BLaER1 treated with 17β-estradiol and CSF1 and Interleukin-3, amounts not matched to agents 10 nM and 100 nM (cell line): ENCODE data around the gene ZNF337.
"Not testable (repeated sequence)": the region's sequence is repeated elsewhere in the genome, so short reads cannot be mapped to it uniquely, and the experiment has no call there.

ENCODE experiments used
- H3K27ac ChIP-seq, 11 experiments: shearing (Covaris generic); formaldehyde crosslinking; 2 replicates each; pipeline ENCODE4 v1.8.1; 2022
- H3K27me3 ChIP-seq, 11 experiments: shearing (Covaris generic); formaldehyde crosslinking; 2 replicates each; pipeline ENCODE4 v1.8.1; 2022
- H3K36me3 ChIP-seq, 11 experiments: shearing (Covaris generic); formaldehyde crosslinking; 2 replicates each; pipeline ENCODE4 v1.8.1; 2022
- H3K4me1 ChIP-seq, 10 experiments: shearing (Covaris generic); formaldehyde crosslinking; 2 replicates each; pipeline ENCODE4 v1.8.1; 2022
- H3K4me2 ChIP-seq, 11 experiments: shearing (Covaris generic); formaldehyde crosslinking; 2 replicates each; pipeline ENCODE4 v1.8.1; 2022
- H3K4me3 ChIP-seq, 10 experiments: shearing (Covaris generic); formaldehyde crosslinking; 2 replicates each; pipeline ENCODE4 v1.8.1; 2022
- H3K9ac ChIP-seq, 11 experiments: shearing (Covaris generic); formaldehyde crosslinking; 2 replicates each; pipeline ENCODE4 v1.8.1; 2022
- H3K9me3 ChIP-seq, 11 experiments: shearing (Covaris generic); formaldehyde crosslinking; replicated peaks in 1 of 11; 2 replicates each; pipeline ENCODE4 v1.8.1; 2022
- H4K20me1 ChIP-seq, 11 experiments: shearing (Covaris generic); formaldehyde crosslinking; 2 replicates each; pipeline ENCODE4 v1.8.1; 2022
- Cebpa-rat ChIP-seq, 11 experiments: shearing (Covaris generic); IDR thresholded peaks; 2 replicates each; pipeline ENCODE4 v1.8.1; 2022

ZNF337 gene

DNA sequence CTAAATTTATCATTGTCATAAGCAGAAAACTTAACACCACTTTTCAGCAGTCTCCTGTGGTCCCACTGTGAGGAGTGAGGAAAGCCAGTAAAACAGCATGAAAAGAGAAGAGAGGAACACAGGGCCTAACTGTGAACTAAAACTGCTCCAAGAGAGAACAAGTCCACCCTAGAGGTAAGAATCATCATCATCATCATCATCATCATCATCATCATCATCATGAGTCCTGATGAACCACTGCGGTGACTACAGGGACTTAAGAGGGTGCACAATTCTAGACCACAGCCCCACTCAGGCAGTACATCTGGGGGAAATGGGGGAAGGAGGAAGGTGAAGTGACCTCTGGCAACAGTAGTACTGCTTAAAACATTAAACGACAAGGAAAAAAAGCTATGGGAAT is 13.6 kb downstream of the ZNF337 start:
- TF ChIP-seq Cebpa-rat (IDR thresholded peaks at IDR 0.05), result no peak
- peaks cover 0 to 17% (median 15%) of the 10 kb centered on the region in 11 experiments; a peak in 11 of 22 replicates for H4K20me1 ChIP-seq
- H3K9ac ChIP-seq, result no peak overlapping the region
- H3K4me3 ChIP-seq, result no peak overlapping the region
- peaks cover 0 to 5% (median 0%) of the 10 kb centered on the region in 11 experiments; a peak in 2 of 22 replicates for H3K9me3 ChIP-seq
- H3K4me2 ChIP-seq, result no peak overlapping the region
- H3K36me3 ChIP-seq, result peaks cover 31 to 72% (median 51%) of the 10 kb centered on the region in 11 experiments
- no peak overlapping the region for H3K27ac ChIP-seq
- peaks cover 5 to 33% (median 19%) of the 10 kb centered on the region in 10 experiments; a peak in 17 of 20 replicates for H3K4me1 ChIP-seq
- no peaks in the 10 kb centered on the region for H3K27me3 ChIP-seq

GRCh38 chr20:25676164-25676809 is 20.4 kb downstream of the ZNF337 start:
- H3K4me2 ChIP-seq, result no peak overlapping the region
- H3K36me3 ChIP-seq, result peaks cover 65 to 87% (median 83%) of the 10 kb centered on the region in 11 experiments
- H3K9ac ChIP-seq, result no peak overlapping the region
- H3K27me3 ChIP-seq, result no peaks in the 10 kb centered on the region
- TF ChIP-seq Cebpa-rat (IDR thresholded peaks at IDR 0.05), result no peak
- H4K20me1 ChIP-seq, result no peaks in the 10 kb centered on the region; a peak in 1 of 22 replicates
- H3K4me3 ChIP-seq, result no peak overlapping the region
- H3K9me3 ChIP-seq, result peaks cover 0 to 3% (median 0%) of the 10 kb centered on the region in 11 experiments; a peak in 1 of 22 replicates
- no peak overlapping the region for H3K27ac ChIP-seq
- H3K4me1 ChIP-seq, result peaks cover 0 to 12% (median 0%) of the 10 kb centered on the region in 10 experiments; a peak in 3 of 20 replicates

DNA sequence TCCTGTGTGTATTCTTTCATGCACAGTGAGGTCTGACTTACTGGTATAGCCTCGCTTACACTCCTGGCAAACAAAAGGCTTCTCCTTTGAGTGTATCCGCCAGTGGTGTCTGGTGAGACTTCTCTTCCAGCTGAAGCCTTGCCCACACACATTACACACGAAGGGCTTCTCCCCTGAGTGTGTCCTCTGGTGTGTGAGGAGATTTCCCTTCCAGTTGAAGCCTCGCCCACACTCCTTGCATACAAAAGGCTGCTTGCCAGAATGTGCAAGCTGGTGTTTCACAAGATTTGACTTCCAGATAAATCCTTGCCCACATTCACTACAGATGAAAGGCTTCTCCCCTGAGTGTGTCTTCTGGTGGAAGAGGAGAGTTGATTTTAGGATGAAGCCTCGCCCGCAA is 21.5 kb downstream of the ZNF337 start:
- Histone ChIP-seq H3K4me3 (no peak overlapping the region), H3K36me3 (peaks cover 57 to 79% (median 75%) of the 10 kb centered on the region in 11 experiments)

DNA sequence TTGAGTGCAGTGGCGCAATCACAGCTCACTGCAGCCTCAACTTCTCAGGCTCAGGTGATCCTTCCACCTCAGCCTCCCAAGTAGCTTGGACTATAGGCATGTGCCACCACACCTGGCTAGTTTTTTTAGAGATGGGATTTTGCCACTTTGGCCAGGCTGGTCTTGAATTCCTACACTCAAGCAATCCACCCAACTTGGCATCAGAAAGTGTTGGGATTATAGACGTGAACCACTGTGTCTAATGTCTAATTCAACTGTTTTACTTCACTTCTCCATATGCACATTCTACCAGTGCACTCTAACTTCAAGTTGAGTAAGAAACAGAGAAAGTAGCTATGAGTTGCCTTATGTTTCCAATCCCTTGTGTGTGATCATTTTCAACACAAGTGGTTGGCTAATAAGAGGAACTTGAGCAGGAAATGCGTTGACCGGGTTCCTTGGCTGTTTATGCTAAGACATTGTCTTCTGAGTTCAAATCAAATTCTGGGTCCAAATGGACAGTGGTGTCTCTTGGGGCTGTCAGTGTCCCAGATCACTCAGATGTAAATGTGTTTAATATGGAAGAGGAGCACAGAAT is 23.9 kb downstream of the ZNF337 start:
- Histone ChIP-seq H3K4me1 (peaks cover 0 to 12% (median 0%) of the 10 kb centered on the region in 10 experiments; a peak in 3 of 20 replicates), H4K20me1 (no peaks in the 10 kb centered on the region; a peak in 1 of 22 replicates), H3K36me3 (peaks cover 45 to 56% (median 53%) of the 10 kb centered on the region in 11 experiments), H3K9ac (no peak overlapping the region), H3K27me3 (no peaks in the 10 kb centered on the region), H3K27ac (no peak overlapping the region), H3K4me2 (peak overlapping the region in 4 of 11 experiments; percentile 3 to 24 (median 14); a peak in 4 of 22 replicates), H3K9me3 (no peaks in the 10 kb centered on the region), H3K4me3 (no peak overlapping the region)
- TF ChIP-seq Cebpa-rat (IDR thresholded peaks at IDR 0.05), result no peak

More for the DNA sequence above, 21.5 kb downstream of the ZNF337 start:
- H3K27ac ChIP-seq, result no peak overlapping the region
- H3K27me3 ChIP-seq, result no peaks in the 10 kb centered on the region
- H3K9me3 ChIP-seq, result peaks cover 0 to 3% (median 0%) of the 10 kb centered on the region in 11 experiments; a peak in 1 of 22 replicates
- no peak overlapping the region for H3K4me2 ChIP-seq
- TF ChIP-seq Cebpa-rat (IDR thresholded peaks at IDR 0.05), result no peak
- no peak overlapping the region for H3K9ac ChIP-seq
- H3K4me1 ChIP-seq, result peaks cover 0 to 12% (median 0%) of the 10 kb centered on the region in 10 experiments; a peak in 3 of 20 replicates
- no peaks in the 10 kb centered on the region; a peak in 1 of 22 replicates for H4K20me1 ChIP-seq

DNA sequence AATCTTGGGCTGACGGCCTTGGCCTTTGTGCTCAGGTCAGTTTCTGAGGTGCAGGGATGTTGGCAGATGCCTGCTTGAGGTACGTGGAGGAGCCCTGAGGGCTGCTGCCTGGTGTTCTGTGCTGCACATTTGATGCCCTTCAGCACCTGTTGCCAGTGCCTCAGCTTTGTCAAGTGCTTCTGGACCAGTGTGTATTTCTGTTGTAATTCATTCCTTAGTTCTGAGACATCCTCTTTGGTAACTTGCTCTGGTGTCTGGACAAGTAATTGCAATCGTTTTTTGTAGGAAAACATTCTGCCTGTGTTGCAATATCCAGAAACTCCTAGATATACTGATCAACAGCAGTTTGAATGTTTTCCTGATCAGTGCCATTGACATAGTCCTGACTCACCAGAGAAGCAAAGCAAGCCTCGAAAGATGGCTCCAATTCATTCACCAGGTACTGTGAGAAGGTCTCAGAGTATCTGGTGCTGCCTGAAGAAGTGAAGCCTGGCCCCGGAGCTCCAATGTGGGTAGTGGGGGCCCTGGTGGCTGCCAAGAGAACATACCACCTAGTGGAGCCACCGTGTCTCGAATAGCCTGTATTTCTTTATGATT is 26.7 kb downstream of the ZNF337 start:
- Histone ChIP-seq H3K36me3 (peaks cover 21 to 27% (median 25%) of the 10 kb centered on the region in 11 experiments), H3K9ac (no peak overlapping the region), H3K4me3 (no peak overlapping the region), H4K20me1 (no peaks in the 10 kb centered on the region; a peak in 1 of 22 replicates), H3K27ac (no peak overlapping the region), H3K9me3 (no peaks in the 10 kb centered on the region), H3K27me3 (no peaks in the 10 kb centered on the region), H3K4me1 (peaks cover 0 to 12% (median 0%) of the 10 kb centered on the region in 10 experiments; a peak in 4 of 20 replicates), H3K4me2 (no peak overlapping the region)
- 0 out of 22 replicates have a peak, but pooled peaks of 1 of the 11 experiments have one; percentile 22 for TF ChIP-seq Cebpa-rat (IDR thresholded peaks at IDR 0.05)

DNA sequence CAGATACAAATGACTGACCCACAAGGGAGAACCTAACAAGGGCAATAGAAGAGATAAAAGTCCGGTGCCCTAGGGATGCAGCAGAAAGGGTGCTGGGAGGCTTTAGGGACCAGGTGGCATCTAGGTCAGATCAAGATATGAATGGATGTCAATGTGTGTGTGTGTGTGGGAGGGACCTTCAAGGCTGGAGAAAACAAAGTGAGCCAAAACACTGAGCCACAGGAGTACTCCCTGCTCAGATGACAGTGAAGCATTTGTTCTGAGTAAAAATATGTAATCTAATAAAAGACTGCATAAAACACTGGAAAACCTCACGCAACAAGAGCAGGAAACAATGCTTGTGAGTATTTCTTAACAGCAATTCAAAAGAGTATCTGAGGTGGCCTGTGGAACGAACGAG is 28.2 kb downstream of the ZNF337 start:
- peaks cover 0 to 5% (median 0%) of the 10 kb centered on the region in 11 experiments; a peak in 2 of 22 replicates for H3K9me3 ChIP-seq
- H3K9ac ChIP-seq, result no peak overlapping the region
- TF ChIP-seq Cebpa-rat (IDR thresholded peaks at IDR 0.05), result no peak
- H3K4me1 ChIP-seq, result peaks cover 0 to 11% (median 0%) of the 10 kb centered on the region in 10 experiments; a peak in 4 of 20 replicates
- H4K20me1 ChIP-seq, result no peaks in the 10 kb centered on the region
- no peaks in the 10 kb centered on the region for H3K27me3 ChIP-seq
- H3K36me3 ChIP-seq, result peaks cover 6 to 13% (median 10%) of the 10 kb centered on the region in 11 experiments
- H3K4me2 ChIP-seq, result no peak overlapping the region
- H3K4me3 ChIP-seq, result no peak overlapping the region
- no peak overlapping the region for H3K27ac ChIP-seq

DNA sequence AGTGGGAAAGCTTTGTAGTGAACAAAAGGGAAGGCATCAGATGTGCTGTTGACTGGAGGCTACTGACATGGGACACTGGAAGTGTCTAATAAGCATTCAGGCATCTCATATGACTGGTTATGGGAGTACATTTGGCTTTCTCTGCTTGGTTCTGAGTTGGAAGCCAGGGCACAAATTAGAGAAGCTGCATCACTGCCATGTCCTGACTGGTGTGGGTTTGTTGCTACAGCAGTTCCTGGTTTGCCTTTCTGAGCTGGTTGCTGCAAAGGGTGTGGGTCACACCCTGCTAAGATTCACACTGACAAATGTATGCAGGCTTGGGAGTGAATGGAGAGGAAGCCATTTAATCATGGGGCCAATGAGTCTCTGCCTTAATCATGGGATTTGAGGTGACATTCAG is 36.7 kb downstream of the ZNF337 start:
- no peak for TF ChIP-seq Cebpa-rat (IDR thresholded peaks at IDR 0.05)
- no peak overlapping the region for H3K4me2 ChIP-seq

DNA sequence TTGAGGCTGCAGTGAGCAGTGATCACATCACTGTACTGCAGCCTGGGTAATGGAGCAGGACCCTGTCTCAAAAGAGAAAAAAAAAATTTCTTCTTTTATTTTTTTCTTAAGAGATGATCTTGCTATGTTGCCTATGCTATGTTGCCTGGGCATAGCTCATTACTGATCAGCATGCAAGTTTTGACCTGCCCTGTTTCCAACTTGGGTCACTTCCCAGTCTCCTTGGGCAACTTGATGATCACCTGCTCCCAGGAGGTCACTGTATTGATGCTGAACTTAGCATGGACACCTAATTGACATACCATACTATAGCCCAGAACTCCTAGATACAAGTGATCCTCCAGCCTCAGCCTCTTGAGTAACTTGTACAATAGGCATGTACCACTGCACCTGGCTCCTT is 42.2 kb downstream of the ZNF337 start:
- Histone ChIP-seq H3K36me3 (peaks cover 3 to 31% (median 13%) of the 10 kb centered on the region in 11 experiments; a peak in 13 of 22 replicates), H3K9ac (no peak overlapping the region), H3K4me1 (no peaks in the 10 kb centered on the region), H3K4me2 (no peak overlapping the region), H4K20me1 (no peaks in the 10 kb centered on the region), H3K4me3 (no peak overlapping the region), H3K27me3 (no peaks in the 10 kb centered on the region), H3K9me3 (peaks cover 0 to 3% (median 0%) of the 10 kb centered on the region in 11 experiments; a peak in 1 of 22 replicates), H3K27ac (no peak overlapping the region)
- TF ChIP-seq Cebpa-rat (IDR thresholded peaks at IDR 0.05), result no peak

More for the DNA sequence above, 36.7 kb downstream of the ZNF337 start:
- peaks cover 0 to 22% (median 11%) of the 10 kb centered on the region in 11 experiments; a peak in 10 of 22 replicates for H3K36me3 ChIP-seq
- no peaks in the 10 kb centered on the region for H3K27me3 ChIP-seq
- H4K20me1 ChIP-seq, result no peaks in the 10 kb centered on the region
- H3K9ac ChIP-seq, result no peak overlapping the region
- peaks cover 0 to 17% (median 8%) of the 10 kb centered on the region in 11 experiments; a peak in 12 of 22 replicates for H3K9me3 ChIP-seq
- no peak overlapping the region for H3K4me3 ChIP-seq
- H3K4me1 ChIP-seq, result no peaks in the 10 kb centered on the region
- H3K27ac ChIP-seq, result no peak overlapping the region

DNA sequence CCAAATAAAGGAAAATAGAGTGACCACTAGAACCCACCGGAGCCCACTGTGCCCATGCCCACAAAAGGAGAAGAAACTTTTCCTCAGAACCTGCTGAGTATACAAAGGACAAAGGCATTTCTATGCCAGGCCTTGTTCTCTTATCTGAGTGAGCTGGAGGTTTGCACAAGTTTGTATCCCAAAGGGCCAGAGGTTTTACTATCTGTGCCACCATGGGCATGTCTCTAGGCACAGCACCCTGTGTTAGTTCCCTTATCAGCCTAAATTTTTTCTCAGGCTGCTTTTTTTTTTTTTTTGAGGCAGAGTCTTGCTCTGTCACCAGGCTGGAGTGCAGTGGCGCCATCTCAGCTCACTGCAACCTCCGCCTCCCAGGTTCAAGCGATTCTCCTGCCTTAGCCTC is 43.8 kb downstream of the ZNF337 start:
- H3K4me1 ChIP-seq, H3K9ac ChIP-seq, H3K27ac ChIP-seq, H3K27me3 ChIP-seq, H4K20me1 ChIP-seq, H3K4me3 ChIP-seq, H3K4me2 ChIP-seq, H3K9me3 ChIP-seq: not testable (repeated sequence)
- H3K36me3 ChIP-seq, result peaks cover 4 to 38% (median 16%) of the 10 kb centered on the region in 11 experiments; a peak in 18 of 22 replicates
